Measurements from ENCODE around the gene COL9A3.
A peak's percentile ranks its signal among the peaks of the same experiment; 100 is the strongest.

The COL9A3 gene

DNA sequence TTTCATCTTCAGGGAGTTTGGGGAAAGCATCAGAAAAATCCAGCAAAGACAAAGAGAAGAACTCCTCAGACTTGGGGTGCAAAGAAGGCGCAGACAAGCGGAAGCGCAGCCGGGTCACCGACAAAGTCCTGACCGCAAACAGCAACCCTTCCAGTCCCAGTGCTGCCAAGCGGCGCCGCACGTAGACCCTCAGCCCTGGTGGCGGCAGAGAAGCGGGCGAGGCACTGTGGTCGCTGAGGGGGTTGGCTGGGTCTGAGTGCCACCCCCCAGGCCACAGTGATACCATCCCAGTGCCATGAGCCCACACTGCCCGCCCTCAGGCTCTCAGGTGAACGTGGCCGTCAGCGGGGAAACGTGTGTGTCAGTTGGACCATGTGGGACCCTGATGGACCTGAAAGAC, 17.4 kb upstream of the COL9A3 start:
- Histone ChIP-seq H3K4me1 (ENCODE audit: insufficient read depth, poor library complexity, severe bottlenecking) (peaks cover 14% of the 10 kb centered on the region), H3K27ac (ENCODE audit: poor library complexity, severe bottlenecking) (no peak overlapping the region), H3K4me3 (ENCODE audit: severe bottlenecking) (no peak overlapping the region), H3K36me3 (ENCODE audit: low read depth) (peaks cover 44% of the 10 kb centered on the region), H3K27me3 (ENCODE audit: insufficient read depth, poor library complexity, severe bottlenecking) (no peaks in the 10 kb centered on the region), H3K9me3 (ENCODE audit: severe bottlenecking) (no peaks in the 10 kb centered on the region)
- DNase-seq (ENCODE audit: low spot score) (peak; percentile 83), ATAC-seq (ENCODE audit: low read depth) (no peak)
- no peak for TF ChIP-seq CTCF (IDR thresholded peaks at IDR 0.05; ENCODE audit: poor library complexity, severe bottlenecking)

GRCh38 chr20:62799873-62800272, 17.0 kb upstream of the COL9A3 start:
- no peak for TF ChIP-seq CTCF (IDR thresholded peaks at IDR 0.05; ENCODE audit: poor library complexity, severe bottlenecking)
- H3K4me3 ChIP-seq (ENCODE audit: severe bottlenecking), result no peak overlapping the region
- no peaks in the 10 kb centered on the region for H3K9me3 ChIP-seq (ENCODE audit: severe bottlenecking)
- H3K27ac ChIP-seq (ENCODE audit: poor library complexity, severe bottlenecking), result no peak overlapping the region
- ATAC-seq (ENCODE audit: low read depth) (no peak), DNase-seq (ENCODE audit: low spot score) (no peak)
- peaks cover 44% of the 10 kb centered on the region for H3K36me3 ChIP-seq (ENCODE audit: low read depth)
- H3K27me3 ChIP-seq (ENCODE audit: insufficient read depth, poor library complexity, severe bottlenecking), result no peaks in the 10 kb centered on the region
- peaks cover 10% of the 10 kb centered on the region for H3K4me1 ChIP-seq (ENCODE audit: insufficient read depth, poor library complexity, severe bottlenecking)

DNA sequence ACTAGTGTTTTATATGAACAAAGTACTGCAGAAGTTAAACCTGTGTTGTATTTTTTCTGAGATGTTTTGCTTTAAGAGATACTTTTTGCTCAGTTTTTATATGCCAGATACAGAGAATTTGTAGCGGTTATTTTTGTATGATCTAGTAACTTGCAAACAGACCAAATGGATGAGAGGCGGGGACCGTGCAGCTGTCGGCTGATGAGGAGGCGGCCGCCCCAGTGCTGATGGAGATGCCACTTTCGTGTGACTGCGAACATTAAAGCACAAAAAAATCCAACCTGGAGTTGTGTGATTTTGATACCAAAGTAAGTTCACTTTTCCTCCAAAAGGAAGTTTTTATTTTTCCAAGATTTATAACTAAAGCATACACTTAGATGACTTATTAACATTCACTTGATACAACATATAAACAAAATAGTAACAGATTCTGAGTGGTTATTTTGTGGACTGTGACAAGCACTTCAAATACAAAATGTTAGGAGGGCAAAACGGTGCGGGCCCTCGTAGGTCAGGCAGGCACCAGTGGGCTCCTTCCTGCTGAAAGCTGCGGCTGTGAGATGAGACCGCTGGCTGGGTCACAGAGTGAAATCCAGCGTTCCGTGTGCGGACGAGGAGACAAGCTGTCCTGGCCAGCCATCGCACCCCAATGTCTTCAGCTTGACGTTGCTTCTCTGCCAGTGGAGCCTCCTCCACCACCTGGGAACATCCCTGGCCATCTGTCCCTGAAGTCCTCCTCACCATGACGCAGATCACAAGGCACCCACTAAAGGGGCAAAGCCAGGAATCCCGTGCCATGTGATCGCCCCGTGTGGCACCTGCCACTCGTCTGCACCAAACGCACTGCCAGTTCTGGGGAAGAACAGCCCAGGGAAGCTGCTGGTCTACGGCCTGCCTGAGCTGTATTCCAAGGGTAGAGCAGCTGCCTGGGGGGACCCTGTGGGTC, 16.3 kb upstream of the COL9A3 start:
- no peak overlapping the region for H3K4me3 ChIP-seq (ENCODE audit: severe bottlenecking)
- peaks cover 44% of the 10 kb centered on the region for H3K36me3 ChIP-seq (ENCODE audit: low read depth)
- peaks cover 10% of the 10 kb centered on the region for H3K4me1 ChIP-seq (ENCODE audit: insufficient read depth, poor library complexity, severe bottlenecking)
- no peak overlapping the region for H3K27ac ChIP-seq (ENCODE audit: poor library complexity, severe bottlenecking)
- ATAC-seq (ENCODE audit: low read depth) (no peak), DNase-seq (ENCODE audit: low spot score) (no peak)
- TF ChIP-seq CTCF (IDR thresholded peaks at IDR 0.05; ENCODE audit: poor library complexity, severe bottlenecking), result no peak
- no peaks in the 10 kb centered on the region for H3K27me3 ChIP-seq (ENCODE audit: insufficient read depth, poor library complexity, severe bottlenecking)
- H3K9me3 ChIP-seq (ENCODE audit: severe bottlenecking), result no peaks in the 10 kb centered on the region

GRCh38 chr20:62801284-62802010, 15.4 kb upstream of the COL9A3 start:
- Histone ChIP-seq H3K27ac (ENCODE audit: poor library complexity, severe bottlenecking) (no peak overlapping the region), H3K4me3 (ENCODE audit: severe bottlenecking) (no peak overlapping the region), H3K36me3 (ENCODE audit: low read depth) (peaks cover 51% of the 10 kb centered on the region), H3K27me3 (ENCODE audit: insufficient read depth, poor library complexity, severe bottlenecking) (no peaks in the 10 kb centered on the region), H3K9me3 (ENCODE audit: severe bottlenecking) (no peaks in the 10 kb centered on the region), H3K4me1 (ENCODE audit: insufficient read depth, poor library complexity, severe bottlenecking) (peaks cover 14% of the 10 kb centered on the region)
- DNase-seq (ENCODE audit: low spot score) (peak; percentile 83), ATAC-seq (ENCODE audit: low read depth) (no peak)
- no peak for TF ChIP-seq CTCF (IDR thresholded peaks at IDR 0.05; ENCODE audit: poor library complexity, severe bottlenecking)

All from RWPE2 (cell line).